NCI-H345 (cell line): ENCODE data around the gene PRKACG.
"Not testable (repeated sequence)": the region's sequence is repeated elsewhere in the genome, so short reads cannot be mapped to it uniquely, and the experiment has no call there.

Experiments
- DNase-seq: peaks from one replicate; lab custom pipeline; 2025; lab: John Stamatoyannopoulos, UW

PRKACG gene

GRCh38 chr9:69027355-69028097 is 13.6 kb upstream of the PRKACG start:
- DNase-seq: peak; percentile 46

GRCh38 chr9:69023650-69024049 is 9.7 kb upstream of the PRKACG start:
- no peak for DNase-seq

- DNase-seq: no peak
Observed at GRCh38 chr9:69020301-69021145, 6.6 kb upstream of the PRKACG start.

- DNase-seq: no peak
Observed at GRCh38 chr9:69019808-69020207, 5.9 kb upstream of the PRKACG start.

GRCh38 chr9:69018737-69019136 is 4.8 kb upstream of the PRKACG start:
- no peak for DNase-seq

- no peak for DNase-seq
Observed at GRCh38 chr9:69016191-69017096, 2.5 kb upstream of the PRKACG start.

- no peak for DNase-seq
Observed at GRCh38 chr9:69013382-69013727, 558 bp downstream of the PRKACG start.

- no peak for DNase-seq
Observed at GRCh38 chr9:69012696-69013381, 1.1 kb downstream of the PRKACG start.

GRCh38 chr9:69009708-69010107 is 4.2 kb downstream of the PRKACG start:
- DNase-seq: no peak

- DNase-seq: no peak
Observed at GRCh38 chr9:69004836-69005235, 9.1 kb downstream of the PRKACG start.

- no peak for DNase-seq
Observed at GRCh38 chr9:69003051-69003450, 10.9 kb downstream of the PRKACG start.

GRCh38 chr9:69001921-69002320 is 12.0 kb downstream of the PRKACG start:
- DNase-seq: no peak

GRCh38 chr9:68999393-69000105 is 14.4 kb downstream of the PRKACG start:
- peak; percentile 46 for DNase-seq

GRCh38 chr9:68998812-68999211 is 15.1 kb downstream of the PRKACG start:
- DNase-seq: no peak

- DNase-seq: no peak
Observed at GRCh38 chr9:68998385-68998784, 15.5 kb downstream of the PRKACG start.

- no peak for DNase-seq
Observed at GRCh38 chr9:68997666-68998065, 16.2 kb downstream of the PRKACG start.

- DNase-seq: no peak
Observed at GRCh38 chr9:68996462-68996861, 17.5 kb downstream of the PRKACG start.

- no peak for DNase-seq
Observed at GRCh38 chr9:68995776-68996175, 18.1 kb downstream of the PRKACG start.

GRCh38 chr9:68991457-68991856 is 22.5 kb downstream of the PRKACG start:
- DNase-seq: no peak

- not testable (repeated sequence) for DNase-seq
Observed at GRCh38 chr9:68986949-68987348, 27.0 kb downstream of the PRKACG start.
